Smooth muscle cell of the brain vasculature (primary cell): ENCODE measurements around the gene USP35.
"Not testable (repeated sequence)": the region's sequence is repeated elsewhere in the genome, so short reads cannot be mapped to it uniquely, and the experiment has no call there.

Source experiments
- DNase-seq: peaks from one replicate; pipeline ENCODE4 v3.0.0-alpha.2; 2012; ENCODE audit warnings: low read depth, low spot score

Gene USP35

DNA sequence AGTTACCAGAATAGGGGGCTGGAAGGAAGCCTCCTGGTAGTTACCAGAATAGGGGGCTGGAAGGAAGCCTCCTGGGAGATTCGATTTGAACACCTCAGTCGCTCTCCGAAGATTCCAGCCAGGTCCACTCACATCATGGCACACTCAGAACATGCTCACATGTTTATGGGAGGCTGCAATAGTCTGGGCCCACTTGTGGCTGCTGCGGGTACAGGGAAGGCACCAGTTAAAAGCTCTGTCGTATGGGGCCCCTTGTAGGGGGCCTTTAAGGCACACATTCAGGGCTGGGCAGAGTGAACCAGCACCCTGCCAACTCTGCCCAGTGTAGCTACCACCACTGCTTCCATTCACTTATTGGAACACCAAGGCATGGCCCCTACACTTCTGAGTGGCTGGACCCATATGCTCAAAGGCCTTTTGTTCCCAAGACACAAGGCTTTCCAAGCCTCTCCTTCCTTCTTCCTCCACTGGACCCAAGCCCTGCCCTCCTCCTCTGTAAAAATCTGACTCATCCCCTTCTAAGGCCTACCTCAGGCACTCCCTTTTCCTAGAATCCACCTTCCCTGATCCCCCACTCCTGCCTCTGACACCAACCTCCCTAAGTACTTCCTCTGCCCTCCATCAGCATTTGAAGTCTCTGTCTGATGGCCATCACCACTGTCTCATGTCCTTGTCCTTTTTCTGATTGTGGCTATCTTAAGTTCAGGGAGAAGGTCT, 28.0 kb downstream of the USP35 start:
- DNase-seq = no peak

GRCh38 chr11:78217650-78218541, 29.2 kb downstream of the USP35 start:
- no peak for DNase-seq

DNA sequence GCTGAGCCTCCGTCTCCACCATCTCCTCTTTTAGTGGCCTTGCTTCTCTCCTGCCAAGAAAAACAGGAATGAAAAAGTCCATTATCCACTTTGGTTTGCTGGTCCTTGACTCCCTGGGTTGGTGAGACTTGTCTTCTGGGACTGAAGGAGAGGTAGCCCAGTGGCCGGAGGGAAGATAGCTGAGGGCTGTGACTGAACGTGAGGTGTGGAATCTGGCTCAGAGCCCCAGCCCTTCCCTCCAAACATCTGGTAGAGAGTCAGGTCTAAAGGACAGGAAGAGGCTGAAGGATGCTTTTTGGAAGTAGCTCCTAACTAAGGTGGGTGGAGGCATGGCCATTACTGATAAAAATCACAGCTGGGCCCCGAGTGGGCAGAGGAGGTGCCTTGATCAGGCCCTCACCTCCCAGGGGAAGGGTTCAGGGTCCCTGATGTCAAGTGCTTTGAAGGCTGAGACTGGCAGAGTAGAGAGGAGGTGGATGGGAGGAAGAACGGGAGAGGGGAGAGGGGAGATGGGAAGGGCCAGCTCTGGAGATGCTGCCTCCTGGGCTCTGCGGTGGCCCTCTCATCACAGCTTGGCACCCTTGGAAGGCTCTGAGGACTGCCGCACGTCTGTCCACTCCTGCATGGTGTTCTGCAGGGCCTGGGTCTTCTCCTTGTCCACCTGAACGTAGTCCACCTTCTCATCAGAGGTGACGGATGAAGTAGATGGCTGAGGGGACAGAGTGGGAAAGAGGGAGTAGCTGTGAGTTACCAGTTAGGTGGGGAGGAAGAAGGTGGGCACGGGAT, 30.2 kb downstream of the USP35 start:
- no peak for DNase-seq

DNA sequence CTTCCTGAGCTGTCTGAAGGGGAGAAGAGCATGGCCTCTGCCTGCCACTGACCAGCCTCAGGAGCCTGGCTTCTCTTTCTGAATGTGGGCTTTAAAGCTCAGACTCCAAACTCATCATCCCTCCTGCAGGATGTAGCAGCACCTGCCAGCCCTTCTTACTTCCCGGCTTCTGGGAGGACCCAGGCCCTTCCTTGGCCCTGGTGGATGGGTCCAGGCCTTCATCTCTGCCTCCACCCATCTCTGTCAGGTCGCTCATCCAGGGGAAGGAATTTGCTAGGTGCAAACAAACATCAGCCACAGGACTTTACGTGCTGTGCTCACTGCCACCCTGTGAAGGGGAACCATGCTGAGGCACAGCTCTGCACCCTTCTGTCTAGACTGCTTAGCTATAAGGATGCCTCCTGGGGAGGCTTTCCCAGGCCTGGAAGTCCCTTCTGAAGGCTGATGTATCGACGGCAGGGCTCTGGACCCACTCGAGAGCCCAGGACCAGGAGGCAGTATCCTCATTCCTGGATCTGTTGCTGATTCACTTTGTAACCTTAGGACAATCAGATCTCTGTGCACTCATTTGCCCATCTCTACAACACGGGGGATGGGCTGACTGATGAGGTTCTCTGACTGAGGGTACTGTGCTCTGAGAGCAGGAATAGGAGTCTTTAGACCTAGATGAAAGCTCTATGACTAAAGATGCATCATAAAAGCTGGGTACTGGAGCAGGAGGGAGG, 30.9 kb downstream of the USP35 start:
- no peak for DNase-seq

- no peak for DNase-seq
Observed at GRCh38 chr11:78220218-78221157, 31.8 kb downstream of the USP35 start.

DNA sequence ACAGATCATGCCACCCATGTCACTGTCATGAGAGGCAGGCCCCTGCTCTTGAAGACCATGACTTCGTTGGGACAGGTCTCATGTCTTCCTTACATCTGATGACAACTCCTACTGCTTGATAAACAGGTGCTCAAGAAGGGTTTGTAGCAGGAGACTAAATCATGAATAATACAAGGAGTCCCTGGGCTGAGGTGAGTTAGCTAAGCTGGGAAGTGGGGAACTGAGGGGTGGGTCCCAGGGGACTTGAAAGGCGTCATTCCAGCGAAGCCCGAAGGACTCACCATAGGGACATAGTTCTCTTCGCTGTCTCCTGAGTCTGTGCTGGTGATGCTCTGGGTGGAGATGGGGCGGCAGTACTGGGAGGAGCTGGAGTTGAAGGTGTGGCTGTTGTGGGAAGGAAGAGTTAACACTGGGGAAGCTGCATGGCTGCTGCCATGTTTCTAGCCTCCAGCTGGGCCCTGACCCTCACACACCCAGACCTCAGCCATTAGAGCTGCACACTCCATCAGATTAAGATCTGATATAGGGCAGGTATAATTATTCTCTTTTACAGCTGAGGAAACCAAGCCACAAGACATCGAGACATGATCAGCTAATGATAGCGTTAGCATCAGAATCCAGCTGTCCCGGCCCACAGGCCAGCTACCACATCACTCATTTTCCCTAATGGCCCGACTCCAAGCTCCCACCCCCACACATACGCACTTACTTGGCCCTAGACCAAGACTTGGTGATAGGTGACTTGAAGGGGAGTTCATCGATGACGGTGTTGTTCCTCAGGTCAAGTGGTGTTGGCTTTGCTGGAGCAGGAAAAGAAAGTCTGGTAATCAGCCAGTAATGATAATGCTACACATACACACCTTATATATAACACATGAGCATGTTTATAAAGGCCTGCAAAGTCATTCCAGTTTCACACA, 32.9 kb downstream of the USP35 start:
- no peak for DNase-seq

DNA sequence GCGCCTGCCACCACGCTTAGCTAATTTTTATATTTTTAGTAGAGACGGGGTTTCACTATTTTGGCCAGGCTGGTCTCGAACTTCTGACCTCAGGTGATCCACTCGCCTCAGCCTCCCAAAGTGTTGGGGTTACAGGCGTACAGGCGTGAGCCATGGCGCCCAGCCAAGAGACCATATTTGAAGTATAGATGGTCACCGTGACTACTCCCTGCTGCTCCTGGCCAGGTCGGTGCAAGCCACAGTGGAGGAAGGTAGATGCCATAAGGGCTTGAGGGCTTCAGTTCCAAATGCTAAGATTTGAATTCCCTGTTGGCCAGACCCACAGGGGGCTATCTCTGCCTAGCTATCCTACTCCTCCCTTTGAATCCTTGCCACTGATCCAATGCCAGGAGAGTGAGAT, 34.0 kb downstream of the USP35 start:
- DNase-seq = not testable (repeated sequence)

DNA sequence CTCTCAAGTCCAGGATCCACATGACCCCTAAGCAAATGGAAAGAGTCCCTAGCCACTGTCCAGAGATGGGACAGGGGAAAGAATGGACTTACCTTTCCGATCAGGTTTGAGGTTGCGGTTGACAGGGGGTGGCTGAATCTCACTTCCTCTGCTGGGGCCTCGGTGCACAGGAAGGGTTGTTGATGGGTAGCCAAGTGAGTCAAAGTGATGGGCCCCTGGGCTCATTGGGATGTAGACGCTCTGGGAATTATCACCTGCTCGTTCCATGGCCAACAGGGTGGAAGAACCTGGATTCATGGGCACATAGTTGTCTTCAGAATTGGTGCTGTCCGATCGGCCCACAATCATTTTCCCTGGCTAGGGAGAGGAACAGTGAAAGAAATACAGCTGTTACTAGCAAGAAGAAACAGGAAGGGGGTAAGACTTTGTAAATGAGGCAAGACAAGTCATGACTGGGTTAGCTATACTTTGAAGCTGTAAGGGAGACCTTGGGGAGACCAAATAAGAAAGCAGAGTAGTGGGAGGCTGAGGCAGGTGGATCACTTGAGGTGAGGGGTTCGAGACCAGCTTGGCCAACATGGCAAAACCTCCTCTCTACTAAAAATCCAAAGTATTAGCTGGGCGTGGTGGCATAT, 34.7 kb downstream of the USP35 start:
- no peak for DNase-seq

DNA sequence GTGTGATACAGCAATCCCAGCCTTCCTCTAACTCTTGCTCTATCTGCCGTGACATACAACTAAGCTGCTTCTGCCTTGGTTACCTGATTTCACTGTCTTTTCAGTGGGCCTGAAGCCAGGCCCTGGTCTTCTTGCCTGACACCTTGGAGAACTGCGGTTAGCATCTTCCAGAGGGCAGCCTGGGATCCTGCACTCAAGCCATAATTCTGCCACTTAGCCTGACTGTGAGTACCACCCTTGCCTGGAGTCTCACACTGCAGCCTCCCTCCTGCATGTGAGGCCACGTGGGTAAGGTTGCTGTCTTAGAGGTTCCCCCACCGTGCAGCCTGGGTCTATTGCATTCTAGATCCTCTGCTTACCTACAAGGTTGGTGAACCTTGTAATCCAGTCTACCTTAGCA, 35.8 kb downstream of the USP35 start:
- no peak for DNase-seq

- no peak for DNase-seq
Observed at GRCh38 chr11:78224906-78225420, 36.2 kb downstream of the USP35 start.

DNA sequence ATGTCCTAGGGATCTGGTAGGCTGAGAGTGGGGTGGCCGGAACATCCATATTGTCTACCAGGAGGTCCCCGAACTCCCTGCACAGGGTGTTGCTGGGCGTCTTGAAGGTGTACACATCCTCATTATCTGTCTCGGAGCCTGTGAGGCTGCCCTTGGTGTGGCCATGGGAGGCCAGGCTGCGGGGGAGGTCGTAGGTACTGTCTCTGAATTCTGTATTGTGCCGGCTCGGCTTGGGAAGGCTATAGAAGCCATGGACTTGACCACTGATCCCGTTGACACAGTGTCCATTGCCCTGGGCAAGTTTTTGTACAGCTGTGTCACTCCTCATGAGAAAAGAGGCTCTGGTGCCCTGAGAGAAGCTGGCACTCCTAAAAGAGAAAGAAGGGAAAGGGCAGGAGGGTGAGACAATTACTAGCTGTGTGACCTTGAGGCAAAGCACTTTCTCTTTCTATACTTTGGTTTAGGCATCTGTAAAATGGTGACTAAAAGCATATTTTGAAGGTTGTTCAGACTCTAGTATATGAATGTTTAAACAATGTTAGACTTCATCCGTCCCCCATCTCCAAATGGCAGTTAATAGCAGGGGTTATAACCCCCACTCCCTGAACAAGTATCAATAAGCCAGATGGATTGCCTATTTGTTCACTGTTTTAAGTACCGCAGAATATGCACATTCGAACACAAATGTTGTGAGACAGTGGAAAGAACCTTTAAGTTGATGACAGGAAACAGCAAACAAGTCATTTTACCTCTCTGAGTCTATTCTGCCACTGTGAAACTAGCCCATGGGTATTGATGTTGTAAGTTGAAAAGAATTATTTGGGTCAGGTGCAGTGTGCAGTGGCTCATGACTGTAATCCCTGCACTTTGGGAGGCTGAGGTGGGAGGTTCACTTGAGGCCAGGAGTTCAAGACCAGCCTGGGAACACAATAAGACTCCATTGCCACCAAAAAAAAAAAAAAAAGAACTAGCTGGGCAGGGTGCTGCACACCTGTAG, 38.3 kb downstream of the USP35 start:
- DNase-seq = no peak

- no peak for DNase-seq
Observed at GRCh38 chr11:78227921-78228320, 39.2 kb downstream of the USP35 start.

DNA sequence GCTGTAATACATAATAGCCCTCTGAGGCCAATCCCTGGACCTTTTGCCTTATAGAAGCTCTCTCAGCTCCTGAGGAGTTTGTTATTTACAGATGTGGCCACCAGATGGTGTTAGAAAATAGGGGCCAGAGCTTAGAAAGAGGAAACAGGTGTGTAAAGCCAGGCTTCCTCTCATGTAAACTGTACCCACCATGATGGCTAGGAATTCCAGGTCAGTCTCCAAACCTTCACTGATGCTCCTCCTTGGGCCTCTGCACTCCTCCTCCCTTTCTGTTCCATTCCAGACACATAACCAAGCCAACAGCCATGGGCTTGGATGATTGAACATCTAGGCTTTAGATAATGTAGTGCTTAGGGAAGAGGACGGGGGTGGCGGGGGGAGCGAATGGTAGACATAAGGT, 39.7 kb downstream of the USP35 start:
- peak; percentile 17 for DNase-seq

DNA sequence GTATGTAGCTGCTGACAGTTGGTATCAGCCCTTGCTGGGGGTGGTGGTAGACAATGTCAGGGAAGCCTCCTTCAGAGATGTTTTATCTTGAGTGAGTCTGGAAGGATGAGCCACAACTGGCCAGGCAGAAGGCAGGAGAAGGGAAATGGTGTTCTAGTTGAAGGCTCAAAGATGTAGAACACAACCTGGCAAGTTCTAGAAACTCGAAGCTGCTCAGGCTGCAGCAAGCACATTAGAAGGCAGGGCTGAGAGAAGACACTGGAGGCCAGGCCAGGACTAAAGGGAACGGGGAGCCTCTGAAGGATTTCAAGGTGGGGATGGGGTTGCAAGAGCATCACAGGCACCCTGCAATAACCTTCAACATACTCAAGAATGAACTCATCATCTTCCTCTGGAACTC, 40.4 kb downstream of the USP35 start:
- no peak for DNase-seq

DNA sequence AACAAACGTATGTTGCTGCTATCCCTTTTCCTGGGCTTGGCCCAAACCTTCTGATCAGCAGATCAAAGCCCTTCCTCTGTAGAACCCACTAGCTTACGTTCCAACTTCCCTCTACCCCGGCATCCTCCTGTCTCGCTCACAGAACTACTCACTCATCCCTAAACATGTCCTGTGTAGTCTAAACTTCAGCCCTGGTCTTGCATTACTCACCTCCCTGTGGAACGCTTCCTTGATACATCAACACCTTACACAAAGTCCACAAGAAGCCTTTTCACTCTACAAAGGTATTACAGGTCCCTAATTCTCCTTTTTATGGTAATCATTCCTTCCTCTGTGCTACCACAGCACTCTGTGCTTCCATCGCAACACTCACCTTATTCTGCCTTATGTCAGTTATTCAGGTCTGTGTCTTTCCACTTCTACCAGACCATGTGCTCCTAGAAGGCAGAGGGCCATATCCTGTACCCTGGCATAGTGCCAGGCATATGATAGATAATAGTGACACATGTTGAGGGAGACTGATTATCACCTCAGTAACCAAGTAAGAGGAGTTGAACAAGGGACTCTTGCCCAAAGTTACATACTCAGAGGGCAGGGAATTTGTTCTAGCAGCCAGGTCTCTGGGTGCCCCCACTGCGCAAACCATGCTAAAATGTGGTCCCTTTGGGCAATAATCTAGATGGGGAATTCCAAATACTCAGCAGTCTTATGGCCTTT, 41.6 kb downstream of the USP35 start:
- no peak for DNase-seq

DNA sequence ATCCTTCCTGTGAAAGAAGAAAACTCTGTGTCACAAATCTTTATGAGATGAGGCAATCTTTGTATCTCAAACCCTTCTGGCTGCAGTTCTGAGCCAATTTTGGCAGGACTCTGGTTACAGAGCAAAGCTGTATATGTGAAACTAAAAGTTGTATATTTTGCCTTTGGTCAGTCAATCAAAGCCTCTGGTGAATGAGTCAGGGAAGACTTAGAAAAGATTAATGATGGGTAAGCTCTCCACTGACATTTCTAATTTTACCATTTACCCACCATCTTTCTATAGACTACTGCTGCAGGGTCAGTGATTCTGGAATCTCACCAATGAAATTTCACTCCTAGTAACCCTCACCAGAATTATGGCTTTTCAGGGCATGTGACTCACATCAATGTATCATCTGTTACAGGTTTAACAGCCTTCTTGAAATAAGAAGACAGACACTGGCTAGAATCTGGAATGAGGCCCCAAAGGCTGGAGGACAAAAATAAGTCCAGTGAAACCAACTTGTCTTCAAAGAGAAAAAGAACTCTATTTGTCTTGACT, 43.3 kb downstream of the USP35 start:
- no peak for DNase-seq
